Measurements from ENCODE around the gene C1R. TPM values are rescaled to one million over a fixed set of nuclear protein-coding genes. Genes with fewer than 3 reads are reported as not detected.

Gene C1R
- total RNA-seq, 1 donor from 2014 or later = 143 TPM

GRCh38 chr12:7129872-7130691 is 37.8 kb upstream of the C1R start, which contains the start of gene CLSTN3:
TSS of gene CLSTN3 (plus strand) at chr12:7130371. CDS start at chr12:7130649, 278 bp downstream.
- intact Hi-C loops (cut with micrococcal nuclease) = no loop called here
- no peaks in the 10 kb centered on the region for H3K9me3 ChIP-seq (replicated peaks)

GRCh38 chr12:7129287-7129871 is 37.1 kb upstream of the C1R start:
- peak overlapping the region; percentile 76 for H3K4me3 ChIP-seq
- no peak for DNase-seq
- peaks cover 32% of the 10 kb centered on the region for H3K4me1 ChIP-seq
- intact Hi-C loops (cut with micrococcal nuclease) = no loop called here
- no peaks in the 10 kb centered on the region for H3K36me3 ChIP-seq
- no peak for TF ChIP-seq CTCF (IDR thresholded peaks at IDR 0.05; ENCODE audit: borderline replicate concordance)
- peaks cover 19% of the 10 kb centered on the region for H3K27me3 ChIP-seq (ENCODE audit: low read depth)
- H3K9me3 ChIP-seq (replicated peaks) = no peaks in the 10 kb centered on the region
- H3K27ac ChIP-seq (replicated peaks) = peak overlapping the region; percentile 63

More at GRCh38 chr12:7129872-7130691, 37.8 kb upstream of the C1R start, which contains the start of gene CLSTN3:
- Histone ChIP-seq H3K4me1 (peaks cover 32% of the 10 kb centered on the region), H3K4me3 (peak within 1 kb of the TSS; percentile 76), H3K36me3 (no peaks in the 10 kb centered on the region), H3K27ac (replicated peaks) (peak within 1 kb of the TSS; percentile 63), H3K27me3 (ENCODE audit: low read depth) (peaks cover 19% of the 10 kb centered on the region)
- TF ChIP-seq CTCF (IDR thresholded peaks at IDR 0.05; ENCODE audit: borderline replicate concordance) = no peak
- peak; percentile 78 for DNase-seq

GRCh38 chr12:7128681-7129286 is 36.5 kb upstream of the C1R start, which contains the start of gene RBP5:
TSS of gene RBP5 (minus strand) at chr12:7128889. CDS start at chr12:7128775, 114 bp downstream.
- Histone ChIP-seq H3K36me3 (no peaks in the 10 kb centered on the region), H3K9me3 (replicated peaks) (no peaks in the 10 kb centered on the region), H3K27ac (replicated peaks) (peak within 1 kb of the TSS; percentile 63), H3K4me3 (peak within 1 kb of the TSS; percentile 76), H3K27me3 (ENCODE audit: low read depth) (peaks cover 19% of the 10 kb centered on the region), H3K4me1 (peaks cover 35% of the 10 kb centered on the region)
- DNase-seq = no peak
- no peak for TF ChIP-seq CTCF (IDR thresholded peaks at IDR 0.05; ENCODE audit: borderline replicate concordance)
- intact Hi-C loops (cut with micrococcal nuclease) = no loop called here

DNA sequence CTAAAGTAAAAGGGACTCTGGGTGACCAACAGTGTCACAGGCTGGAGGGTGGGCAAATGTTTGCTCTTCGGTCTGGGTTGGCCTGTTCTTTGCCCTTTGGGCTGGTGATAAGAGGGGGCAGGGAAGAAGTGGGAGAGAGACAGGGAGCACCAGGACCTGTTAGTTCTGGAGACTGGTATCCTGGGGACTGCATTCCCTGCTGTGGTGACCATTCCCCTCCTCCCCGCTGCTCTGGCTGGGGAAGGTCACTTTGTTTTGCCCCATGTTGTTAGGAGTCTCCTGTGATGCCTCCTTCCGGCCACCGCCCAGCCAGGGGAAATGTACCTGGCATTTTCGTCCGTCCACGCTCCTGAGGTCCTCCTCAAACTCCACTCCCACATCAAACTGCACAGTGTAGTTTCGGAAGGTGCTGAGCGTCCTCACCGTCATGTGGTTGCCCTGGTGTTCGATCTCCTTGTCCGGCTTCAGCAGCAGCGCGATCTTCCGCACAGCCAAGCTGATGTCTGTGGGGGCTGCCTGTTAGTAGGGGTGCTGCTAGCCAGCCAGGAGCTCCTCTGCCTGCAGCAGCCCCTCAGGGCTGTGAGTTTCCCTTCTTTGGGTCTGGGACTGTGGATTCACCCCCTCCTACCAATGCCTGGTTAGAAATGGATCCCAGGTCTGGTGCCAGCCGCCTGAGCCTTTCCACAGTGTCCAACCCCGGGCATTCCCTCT is 35.8 kb upstream of the C1R start:
- TF ChIP-seq CTCF (IDR thresholded peaks at IDR 0.05; ENCODE audit: borderline replicate concordance) = no peak
- Histone ChIP-seq H3K4me3 (no peak overlapping the region), H3K36me3 (no peaks in the 10 kb centered on the region), H3K27ac (replicated peaks) (no peak overlapping the region), H3K27me3 (ENCODE audit: low read depth) (peaks cover 19% of the 10 kb centered on the region), H3K9me3 (replicated peaks) (no peaks in the 10 kb centered on the region), H3K4me1 (peaks cover 42% of the 10 kb centered on the region)
- DNase-seq = no peak
- intact Hi-C loops (cut with micrococcal nuclease) = no loop called here

- Histone ChIP-seq H3K9me3 (replicated peaks) (no peaks in the 10 kb centered on the region), H3K27ac (replicated peaks) (no peak overlapping the region), H3K27me3 (ENCODE audit: low read depth) (peaks cover 19% of the 10 kb centered on the region), H3K4me3 (no peak overlapping the region), H3K4me1 (peaks cover 45% of the 10 kb centered on the region), H3K36me3 (no peaks in the 10 kb centered on the region)
- no peak for TF ChIP-seq CTCF (IDR thresholded peaks at IDR 0.05; ENCODE audit: borderline replicate concordance)
- intact Hi-C loops (cut with micrococcal nuclease) = no loop called here
- no peak for DNase-seq
These were observed 33.5 kb upstream of the C1R start for GRCh38 chr12:7125632-7126227.
